ENCODE measurements around the gene ZNF558.

ZNF558 gene

DNA sequence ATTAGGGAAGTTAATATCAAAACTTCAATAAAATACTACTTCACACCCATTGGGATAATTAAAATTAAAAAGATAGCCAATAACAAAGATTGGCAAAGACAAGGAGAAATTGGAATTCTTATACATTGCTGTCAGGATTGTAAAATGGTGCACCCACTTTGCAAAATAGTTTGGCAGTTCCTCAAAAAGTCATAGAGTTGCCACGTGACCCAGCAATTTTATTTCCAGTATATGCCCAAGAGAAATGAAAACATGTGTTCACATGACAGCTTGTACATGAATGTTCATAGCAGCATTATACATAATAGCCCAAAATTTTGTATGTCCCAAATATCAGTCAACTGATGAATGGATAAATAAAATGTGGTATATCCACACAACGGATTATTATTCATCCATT, 3.3 kb upstream of the ZNF558 start:
- TF ChIP-seq, protein P1, sequence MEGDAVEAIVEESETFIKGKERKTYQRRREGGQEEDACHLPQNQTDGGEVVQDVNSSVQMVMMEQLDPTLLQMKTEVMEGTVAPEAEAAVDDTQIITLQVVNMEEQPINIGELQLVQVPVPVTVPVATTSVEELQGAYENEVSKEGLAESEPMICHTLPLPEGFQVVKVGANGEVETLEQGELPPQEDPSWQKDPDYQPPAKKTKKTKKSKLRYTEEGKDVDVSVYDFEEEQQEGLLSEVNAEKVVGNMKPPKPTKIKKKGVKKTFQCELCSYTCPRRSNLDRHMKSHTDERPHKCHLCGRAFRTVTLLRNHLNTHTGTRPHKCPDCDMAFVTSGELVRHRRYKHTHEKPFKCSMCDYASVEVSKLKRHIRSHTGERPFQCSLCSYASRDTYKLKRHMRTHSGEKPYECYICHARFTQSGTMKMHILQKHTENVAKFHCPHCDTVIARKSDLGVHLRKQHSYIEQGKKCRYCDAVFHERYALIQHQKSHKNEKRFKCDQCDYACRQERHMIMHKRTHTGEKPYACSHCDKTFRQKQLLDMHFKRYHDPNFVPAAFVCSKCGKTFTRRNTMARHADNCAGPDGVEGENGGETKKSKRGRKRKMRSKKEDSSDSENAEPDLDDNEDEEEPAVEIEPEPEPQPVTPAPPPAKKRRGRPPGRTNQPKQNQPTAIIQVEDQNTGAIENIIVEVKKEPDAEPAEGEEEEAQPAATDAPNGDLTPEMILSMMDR (IDR thresholded peaks at IDR 0.05; ENCODE audit: unreplicated experiment in 3 of 3): no peak
- H3K27me3 Mint-ChIP-seq (ENCODE audit: low read depth): peaks cover 9% of the 10 kb centered on the region
- peak overlapping the region in 1 of 3 experiments; percentile 26 for H3K4me3 Mint-ChIP-seq
- H3K36me3 Mint-ChIP-seq (ENCODE audit: low read depth): peaks cover 13% of the 10 kb centered on the region
- no peak overlapping the region for H3K27ac Mint-ChIP-seq
- peaks cover 10% of the 10 kb centered on the region for H3K9me3 Mint-ChIP-seq
- H3K4me1 Mint-ChIP-seq: peaks cover 7% of the 10 kb centered on the region

DNA sequence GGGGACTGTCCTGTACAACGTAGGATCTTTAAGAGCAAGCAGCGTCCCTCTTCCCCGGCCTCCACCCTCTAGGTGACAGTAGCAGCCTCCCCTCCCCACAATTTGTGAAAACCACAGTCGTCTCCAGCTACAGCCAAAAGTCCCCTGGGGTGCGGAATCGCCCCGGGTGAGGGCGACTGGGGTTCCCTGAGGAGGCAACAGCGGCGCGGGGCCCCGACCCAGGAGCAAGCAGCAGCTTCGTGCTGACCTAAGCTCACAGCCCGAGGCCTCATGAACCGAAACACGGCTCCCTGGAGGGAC, 322 bp downstream of the ZNF558 start:
- peak overlapping the region; percentile 92 to 98 (median 93) for H3K27ac Mint-ChIP-seq
- peaks cover 48% of the 10 kb centered on the region for H3K36me3 Mint-ChIP-seq (ENCODE audit: low read depth)
- TF ChIP-seq, protein P1 (IDR thresholded peaks at IDR 0.05; ENCODE audit: unreplicated experiment in 3 of 3): no peak
- H3K4me3 Mint-ChIP-seq: peak overlapping the region; percentile 85 to 93 (median 88)
- H3K27me3 Mint-ChIP-seq (ENCODE audit: low read depth): peaks cover 3% of the 10 kb centered on the region
- H3K4me1 Mint-ChIP-seq: peaks cover 7% of the 10 kb centered on the region
- peaks cover 19% of the 10 kb centered on the region for H3K9me3 Mint-ChIP-seq

DNA sequence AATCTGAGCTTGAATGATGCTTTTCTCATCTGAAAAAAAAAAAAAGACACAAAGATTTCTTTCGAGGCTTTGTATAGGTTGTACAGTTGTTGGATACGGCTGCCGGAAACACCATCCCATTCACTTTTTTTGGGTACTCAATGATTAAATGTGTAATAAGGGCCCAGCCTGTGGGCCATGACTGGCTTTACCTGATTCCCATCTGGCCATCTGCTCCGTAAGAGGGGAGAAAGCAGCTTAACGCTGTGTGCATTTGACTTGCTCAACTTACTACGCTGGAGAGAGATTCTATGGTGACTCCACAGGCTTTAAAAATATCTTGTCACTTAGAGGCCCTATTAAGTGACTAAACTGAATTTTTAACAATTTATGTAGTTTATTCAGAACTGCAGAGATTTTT, 731 bp downstream of the ZNF558 start:
- peaks cover 7% of the 10 kb centered on the region for H3K4me1 Mint-ChIP-seq
- peaks cover 3% of the 10 kb centered on the region for H3K27me3 Mint-ChIP-seq (ENCODE audit: low read depth)
- peak overlapping the region; percentile 92 to 98 (median 93) for H3K27ac Mint-ChIP-seq
- H3K36me3 Mint-ChIP-seq (ENCODE audit: low read depth): peaks cover 52% of the 10 kb centered on the region
- H3K9me3 Mint-ChIP-seq: peaks cover 19% of the 10 kb centered on the region
- H3K4me3 Mint-ChIP-seq: peak overlapping the region; percentile 85 to 93 (median 88)
- TF ChIP-seq, protein P1 (IDR thresholded peaks at IDR 0.05; ENCODE audit: unreplicated experiment in 3 of 3): no peak

DNA sequence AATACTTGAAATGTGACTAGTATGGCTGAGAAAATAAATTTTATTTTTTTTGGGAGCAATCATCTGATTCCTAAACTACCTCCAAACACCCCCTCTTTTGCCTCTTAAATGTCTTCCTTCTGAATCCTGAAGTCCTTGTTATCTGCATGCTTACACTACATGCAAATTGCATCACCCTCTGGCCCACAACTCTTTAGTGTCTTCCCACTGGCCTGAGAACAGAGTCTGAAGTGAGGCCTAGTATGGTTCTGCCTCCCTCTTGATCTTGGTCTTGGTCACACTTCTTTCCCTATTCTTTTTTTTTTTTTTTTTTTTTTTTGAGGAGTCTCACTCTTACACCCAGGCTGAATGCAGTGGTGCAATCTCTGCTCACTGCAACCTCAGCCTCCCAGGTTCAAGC, 4.8 kb downstream of the ZNF558 start:
- H3K27ac Mint-ChIP-seq: no peak overlapping the region
- peaks cover 93% of the 10 kb centered on the region for H3K36me3 Mint-ChIP-seq (ENCODE audit: low read depth)
- TF ChIP-seq, protein P1 (IDR thresholded peaks at IDR 0.05; ENCODE audit: unreplicated experiment in 3 of 3): no peak
- no peaks in the 10 kb centered on the region for H3K27me3 Mint-ChIP-seq (ENCODE audit: low read depth)
- H3K4me3 Mint-ChIP-seq: no peak overlapping the region
- H3K9me3 Mint-ChIP-seq: peaks cover 28% of the 10 kb centered on the region
- H3K4me1 Mint-ChIP-seq: peaks cover 7% of the 10 kb centered on the region

DNA sequence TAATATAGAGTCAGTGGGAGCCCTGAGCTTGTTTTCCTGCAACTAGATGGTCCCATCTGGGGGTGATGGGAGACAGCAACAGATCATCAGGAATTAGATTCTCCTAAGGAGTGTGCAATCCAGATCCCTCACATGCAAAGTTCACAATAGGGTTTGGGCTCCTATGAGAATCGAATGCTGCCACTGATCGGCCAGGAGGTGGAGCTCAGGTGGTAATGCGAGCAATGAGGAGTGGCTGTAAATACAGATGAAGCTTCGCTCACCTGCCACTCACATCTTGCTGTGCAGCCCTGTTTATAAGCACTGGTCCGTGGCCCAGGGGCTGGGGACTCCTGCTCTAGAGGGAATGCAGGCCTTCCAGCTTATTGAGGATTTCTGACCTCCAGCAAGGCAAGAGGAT, 5.7 kb downstream of the ZNF558 start:
- Mint-ChIP-seq H3K36me3 (ENCODE audit: low read depth) (peaks cover 98% of the 10 kb centered on the region), H3K4me3 (no peak overlapping the region), H3K27ac (no peak overlapping the region), H3K27me3 (ENCODE audit: low read depth) (no peaks in the 10 kb centered on the region), H3K9me3 (peaks cover 34% of the 10 kb centered on the region), H3K4me1 (peaks cover 3% of the 10 kb centered on the region)
- TF ChIP-seq, protein P1 (IDR thresholded peaks at IDR 0.05; ENCODE audit: unreplicated experiment in 3 of 3): no peak

DNA sequence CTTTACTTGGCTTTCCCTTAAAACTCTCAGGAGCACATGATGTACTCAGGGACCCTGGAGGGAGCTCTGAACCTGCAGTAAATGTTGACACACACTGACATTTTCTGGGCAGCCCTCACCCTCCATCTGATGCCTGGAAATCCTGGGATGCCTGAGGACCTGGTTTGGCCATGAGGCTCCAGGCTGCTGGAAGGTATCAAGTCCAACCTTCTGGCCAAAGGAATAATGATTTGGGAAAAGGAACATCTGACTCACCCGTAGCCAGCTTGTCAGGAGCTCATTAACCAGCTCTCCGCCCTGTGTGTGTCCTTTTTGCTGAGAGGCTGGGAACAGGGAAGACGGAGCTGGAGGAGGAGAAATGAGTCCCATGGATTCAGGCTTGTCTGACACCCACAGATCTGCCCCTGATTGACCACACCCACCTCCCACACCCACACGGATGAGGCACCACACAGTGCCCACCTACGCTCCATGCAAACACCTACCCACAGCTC, 10.3 kb downstream of the ZNF558 start:
- peaks cover 61% of the 10 kb centered on the region for H3K9me3 Mint-ChIP-seq
- H3K27ac Mint-ChIP-seq: no peak overlapping the region
- H3K4me3 Mint-ChIP-seq: no peak overlapping the region
- no peaks in the 10 kb centered on the region for H3K4me1 Mint-ChIP-seq
- peaks cover 100% of the 10 kb centered on the region for H3K36me3 Mint-ChIP-seq (ENCODE audit: low read depth)
- TF ChIP-seq, protein P1 (IDR thresholded peaks at IDR 0.05; ENCODE audit: unreplicated experiment in 3 of 3): no peak
- no peaks in the 10 kb centered on the region for H3K27me3 Mint-ChIP-seq (ENCODE audit: low read depth)

All from nephron (organoid).